ENCODE measurements around the gene CFC1B.
"Not testable (repeated sequence)": the region's sequence is repeated elsewhere in the genome, so short reads cannot be mapped to it uniquely, and the experiment has no call there.

The CFC1B gene

GRCh38 chr2:130520992-130521391 lies at the start of gene CFC1B:
Gene CFC1B, plus strand, starts transcription at chr2:130521222. Its CDS starts 263 bp downstream, at chr2:130521485.
- CTCF ChIA-PET; H3K4me1 ChIP-seq (ENCODE audit: control insufficient read depth, insufficient read depth, low read length); H3K9me3 ChIP-seq (ENCODE audit: control insufficient read depth, insufficient read depth, low read depth, low read length); POLR2A ChIA-PET; H3K36me3 ChIP-seq (ENCODE audit: control insufficient read depth in 2 of 2, insufficient read depth in 1 of 2, low read length in 2 of 2); H3K27ac ChIP-seq (ENCODE audit: extremely low read depth, low read depth, low read length); H3K4me3 ChIP-seq (ENCODE audit: low read depth, low read length): not testable (repeated sequence)

GRCh38 chr2:130491073-130491472 lies 29.9 kb upstream of the CFC1B start:
- CTCF ChIA-PET = not testable (repeated sequence)

DNA sequence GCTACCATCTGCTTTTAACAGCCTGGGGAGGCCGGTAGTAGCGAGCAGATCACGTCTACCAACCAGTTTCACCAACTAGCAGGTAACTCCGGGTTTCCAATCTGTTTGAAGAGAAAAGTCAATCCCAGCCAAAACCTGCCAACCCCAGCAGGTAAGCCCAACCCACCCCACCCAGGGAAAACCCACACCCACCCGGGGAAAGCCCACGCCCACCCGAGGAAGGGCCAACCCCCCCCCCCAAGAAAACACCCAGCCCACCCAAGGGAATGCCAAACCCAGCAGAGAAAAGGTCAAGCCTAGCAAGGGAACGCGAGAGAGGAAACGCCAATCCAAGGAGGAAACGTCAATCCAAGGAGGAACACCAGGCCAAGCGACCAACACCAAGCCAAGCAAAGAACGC lies 11.8 kb upstream of the CFC1B start, which contains the start of gene POTEI:
Gene POTEI (minus strand): TSS at position 101 of the 400 bp plus-strand sequence. CDS start 93 bp downstream, at position 8.
- not testable (repeated sequence) for H3K4me1 ChIP-seq (ENCODE audit: control insufficient read depth, insufficient read depth, low read length)

More at GRCh38 chr2:130491073-130491472, 29.9 kb upstream of the CFC1B start:
- H3K9me3 ChIP-seq (ENCODE audit: control insufficient read depth, insufficient read depth, low read depth, low read length); H3K4me1 ChIP-seq (ENCODE audit: control insufficient read depth, insufficient read depth, low read length); H3K36me3 ChIP-seq (ENCODE audit: control insufficient read depth in 2 of 2, insufficient read depth in 1 of 2, low read length in 2 of 2); H3K27ac ChIP-seq (ENCODE audit: extremely low read depth, low read depth, low read length); H3K4me3 ChIP-seq (ENCODE audit: low read depth, low read length); POLR2A ChIA-PET: not testable (repeated sequence)

GRCh38 chr2:130510807-130511746 lies 9.9 kb upstream of the CFC1B start:
- H3K4me1 ChIP-seq (ENCODE audit: control insufficient read depth, insufficient read depth, low read length); POLR2A ChIA-PET; H3K27ac ChIP-seq (ENCODE audit: extremely low read depth, low read depth, low read length); H3K9me3 ChIP-seq (ENCODE audit: control insufficient read depth, insufficient read depth, low read depth, low read length); H3K4me3 ChIP-seq (ENCODE audit: low read depth, low read length); CTCF ChIA-PET; H3K36me3 ChIP-seq (ENCODE audit: control insufficient read depth in 2 of 2, insufficient read depth in 1 of 2, low read length in 2 of 2): not testable (repeated sequence)
- peak; percentile 35; the same call in 1 of the 2 replicates for TF ChIP-seq ZNF394 (tag by site-specific recombination; IDR thresholded peaks at IDR 0.05; ENCODE audit: borderline replicate concordance)
- TF ChIP-seq, protein P1, sequence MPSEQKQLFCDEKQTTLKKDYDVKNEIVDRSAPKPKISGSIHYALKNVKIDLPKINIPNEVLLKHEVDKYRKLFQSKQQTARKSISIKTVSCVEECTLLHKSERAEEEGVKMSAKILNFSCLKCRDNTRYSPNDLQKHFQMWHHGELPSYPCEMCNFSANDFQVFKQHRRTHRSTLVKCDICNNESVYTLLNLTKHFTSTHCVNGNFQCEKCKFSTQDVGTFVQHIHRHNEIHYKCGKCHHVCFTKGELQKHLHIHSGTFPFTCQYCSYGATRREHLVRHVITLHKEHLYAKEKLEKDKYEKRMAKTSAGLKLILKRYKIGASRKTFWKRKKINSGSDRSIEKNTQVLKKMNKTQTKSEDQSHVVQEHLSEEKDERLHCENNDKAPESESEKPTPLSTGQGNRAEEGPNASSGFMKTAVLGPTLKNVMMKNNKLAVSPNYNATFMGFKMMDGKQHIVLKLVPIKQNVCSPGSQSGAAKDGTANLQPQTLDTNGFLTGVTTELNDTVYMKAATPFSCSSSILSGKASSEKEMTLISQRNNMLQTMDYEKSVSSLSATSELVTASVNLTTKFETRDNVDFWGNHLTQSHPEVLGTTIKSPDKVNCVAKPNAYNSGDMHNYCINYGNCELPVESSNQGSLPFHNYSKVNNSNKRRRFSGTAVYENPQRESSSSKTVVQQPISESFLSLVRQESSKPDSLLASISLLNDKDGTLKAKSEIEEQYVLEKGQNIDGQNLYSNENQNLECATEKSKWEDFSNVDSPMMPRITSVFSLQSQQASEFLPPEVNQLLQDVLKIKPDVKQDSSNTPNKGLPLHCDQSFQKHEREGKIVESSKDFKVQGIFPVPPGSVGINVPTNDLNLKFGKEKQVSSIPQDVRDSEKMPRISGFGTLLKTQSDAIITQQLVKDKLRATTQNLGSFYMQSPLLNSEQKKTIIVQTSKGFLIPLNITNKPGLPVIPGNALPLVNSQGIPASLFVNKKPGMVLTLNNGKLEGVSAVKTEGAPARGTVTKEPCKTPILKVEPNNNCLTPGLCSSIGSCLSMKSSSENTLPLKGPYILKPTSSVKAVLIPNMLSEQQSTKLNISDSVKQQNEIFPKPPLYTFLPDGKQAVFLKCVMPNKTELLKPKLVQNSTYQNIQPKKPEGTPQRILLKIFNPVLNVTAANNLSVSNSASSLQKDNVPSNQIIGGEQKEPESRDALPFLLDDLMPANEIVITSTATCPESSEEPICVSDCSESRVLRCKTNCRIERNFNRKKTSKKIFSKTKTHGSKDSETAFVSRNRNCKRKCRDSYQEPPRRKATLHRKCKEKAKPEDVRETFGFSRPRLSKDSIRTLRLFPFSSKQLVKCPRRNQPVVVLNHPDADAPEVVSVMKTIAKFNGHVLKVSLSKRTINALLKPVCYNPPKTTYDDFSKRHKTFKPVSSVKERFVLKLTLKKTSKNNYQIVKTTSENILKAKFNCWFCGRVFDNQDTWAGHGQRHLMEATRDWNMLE (tag by site-specific recombination; conservative IDR thresholded peaks at IDR 0.05; ENCODE audit: low read depth) = 0 out of 2 replicates have a peak, but pooled peaks have one; percentile 42
- TF ChIP-seq ZNF426 (tag by site-specific recombination; IDR thresholded peaks at IDR 0.05) = peak; percentile 24; the same call in 1 of the 2 replicates

More for the DNA sequence above, 11.8 kb upstream of the CFC1B start, which contains the start of gene POTEI:
- H3K9me3 ChIP-seq (ENCODE audit: control insufficient read depth, insufficient read depth, low read depth, low read length); CTCF ChIA-PET; H3K4me3 ChIP-seq (ENCODE audit: low read depth, low read length); H3K36me3 ChIP-seq (ENCODE audit: control insufficient read depth in 2 of 2, insufficient read depth in 1 of 2, low read length in 2 of 2); H3K27ac ChIP-seq (ENCODE audit: extremely low read depth, low read depth, low read length); POLR2A ChIA-PET: not testable (repeated sequence)

GRCh38 chr2:130511747-130512451 lies 9.1 kb upstream of the CFC1B start:
- H3K4me3 ChIP-seq (ENCODE audit: low read depth, low read length); CTCF ChIA-PET; H3K4me1 ChIP-seq (ENCODE audit: control insufficient read depth, insufficient read depth, low read length); H3K9me3 ChIP-seq (ENCODE audit: control insufficient read depth, insufficient read depth, low read depth, low read length); H3K36me3 ChIP-seq (ENCODE audit: control insufficient read depth in 2 of 2, insufficient read depth in 1 of 2, low read length in 2 of 2); H3K27ac ChIP-seq (ENCODE audit: extremely low read depth, low read depth, low read length); POLR2A ChIA-PET: not testable (repeated sequence)

- H3K27ac ChIP-seq (ENCODE audit: extremely low read depth, low read depth, low read length); POLR2A ChIA-PET; H3K36me3 ChIP-seq (ENCODE audit: control insufficient read depth in 2 of 2, insufficient read depth in 1 of 2, low read length in 2 of 2); H3K9me3 ChIP-seq (ENCODE audit: control insufficient read depth, insufficient read depth, low read depth, low read length); H3K4me1 ChIP-seq (ENCODE audit: control insufficient read depth, insufficient read depth, low read length); H3K4me3 ChIP-seq (ENCODE audit: low read depth, low read length); CTCF ChIA-PET: not testable (repeated sequence)
Observed at GRCh38 chr2:130518516-130519106, 2.4 kb upstream of the CFC1B start.

DNA sequence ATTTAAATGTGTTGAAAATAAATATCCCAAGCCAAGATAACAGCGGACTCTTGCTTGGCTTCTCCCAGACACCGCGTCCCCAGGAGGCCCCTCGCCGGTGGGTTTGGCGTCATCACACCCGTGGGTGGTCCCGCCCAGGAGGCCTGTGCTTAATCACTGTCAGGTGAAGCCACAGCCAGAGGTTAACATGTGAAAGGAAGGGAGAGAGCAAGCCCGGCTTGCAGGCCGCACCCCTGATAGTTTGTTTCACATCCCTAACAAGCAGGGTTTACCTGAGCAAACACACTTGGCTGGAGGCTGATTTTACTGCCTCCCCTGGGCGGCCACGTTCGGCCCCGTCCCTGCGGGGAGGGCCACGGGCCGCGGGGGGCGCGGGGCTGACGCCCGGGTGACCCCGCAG lies 1.4 kb downstream of the CFC1B start:
- CTCF ChIA-PET; H3K36me3 ChIP-seq (ENCODE audit: control insufficient read depth in 2 of 2, insufficient read depth in 1 of 2, low read length in 2 of 2); H3K9me3 ChIP-seq (ENCODE audit: control insufficient read depth, insufficient read depth, low read depth, low read length); H3K4me1 ChIP-seq (ENCODE audit: control insufficient read depth, insufficient read depth, low read length); H3K27ac ChIP-seq (ENCODE audit: extremely low read depth, low read depth, low read length); H3K4me3 ChIP-seq (ENCODE audit: low read depth, low read length); POLR2A ChIA-PET: not testable (repeated sequence)

DNA sequence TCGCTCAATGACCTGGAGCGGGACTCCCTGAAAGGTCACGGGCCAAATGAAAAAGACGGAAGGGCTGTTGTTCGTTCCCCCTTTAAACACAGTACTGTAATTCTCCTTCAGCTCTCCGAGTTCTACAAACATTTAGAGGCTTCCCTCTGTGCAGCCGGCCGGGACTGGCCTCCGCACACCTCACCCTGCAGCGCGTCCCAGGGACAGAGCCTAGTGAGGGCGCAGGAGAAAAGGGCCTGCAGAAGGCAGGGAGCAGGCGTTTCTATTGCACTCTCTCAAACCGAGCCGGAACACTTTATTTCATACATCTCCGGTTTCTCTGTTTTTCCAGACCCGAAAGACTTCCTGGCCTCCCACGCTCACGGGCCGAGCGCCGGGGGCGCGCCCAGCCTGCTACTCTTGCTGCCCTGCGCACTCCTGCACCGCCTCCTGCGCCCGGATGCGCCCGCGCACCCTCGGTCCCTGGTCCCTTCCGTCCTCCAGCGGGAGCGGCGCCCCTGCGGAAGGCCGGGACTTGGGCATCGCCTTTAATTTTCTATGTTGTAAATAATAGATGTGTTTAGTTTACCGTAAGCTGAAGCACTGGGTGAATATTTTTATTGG lies 6.4 kb downstream of the CFC1B start:
- H3K36me3 ChIP-seq (ENCODE audit: control insufficient read depth in 2 of 2, insufficient read depth in 1 of 2, low read length in 2 of 2); CTCF ChIA-PET; H3K27ac ChIP-seq (ENCODE audit: extremely low read depth, low read depth, low read length); H3K4me3 ChIP-seq (ENCODE audit: low read depth, low read length); POLR2A ChIA-PET; H3K4me1 ChIP-seq (ENCODE audit: control insufficient read depth, insufficient read depth, low read length); H3K9me3 ChIP-seq (ENCODE audit: control insufficient read depth, insufficient read depth, low read depth, low read length): not testable (repeated sequence)
